ENCODE results near the gene NPFF. TPM values are rescaled to one million over a fixed set of nuclear protein-coding genes. Genes with fewer than 3 reads are reported as not detected.
"Not testable (repeated sequence)": the region's sequence is repeated elsewhere in the genome, so short reads cannot be mapped to it uniquely, and the experiment has no call there.

NPFF gene
- total RNA-seq, 2 donors from 2014 or later: not detected

- peak; percentile 76 for DNase-seq (ENCODE audit: low spot score)
- intact Hi-C loops (cut with DNase I): no loop called here
These were observed 24.6 kb downstream of the NPFF start for GRCh38 chr12:53482626-53483168.

- DNase-seq (ENCODE audit: low spot score): peak; percentile 75
- intact Hi-C loops (cut with DNase I): no loop called here
These were observed 25.2 kb downstream of the NPFF start for GRCh38 chr12:53481939-53482586.

- intact Hi-C loops (cut with DNase I): not testable (repeated sequence)
- peak; percentile 80 for DNase-seq (ENCODE audit: low spot score)
These were observed 25.8 kb downstream of the NPFF start for GRCh38 chr12:53481458-53481857.

- intact Hi-C loops (cut with DNase I): no loop called here
- DNase-seq (ENCODE audit: low spot score): peak; percentile 62
These were observed 26.5 kb downstream of the NPFF start for GRCh38 chr12:53480491-53481442.

- no peak for DNase-seq (ENCODE audit: low spot score)
- intact Hi-C loops (cut with DNase I): no loop called here
These were observed 28.0 kb downstream of the NPFF start for GRCh38 chr12:53479331-53479730.

GRCh38 chr12:53478865-53479264, 28.4 kb downstream of the NPFF start:
- intact Hi-C loops (cut with DNase I): no loop called here
- no peak for DNase-seq (ENCODE audit: low spot score)

- intact Hi-C loops (cut with DNase I): no loop called here
- DNase-seq (ENCODE audit: low spot score): no peak
These were observed 30.5 kb downstream of the NPFF start for GRCh38 chr12:53476769-53477209.

GRCh38 chr12:53474819-53475218, 32.5 kb downstream of the NPFF start:
- no peak for DNase-seq (ENCODE audit: low spot score)
- intact Hi-C loops (cut with DNase I): no loop called here

GRCh38 chr12:53474077-53474476, 33.2 kb downstream of the NPFF start:
- intact Hi-C loops (cut with DNase I): no loop called here
- DNase-seq (ENCODE audit: low spot score): no peak

- no peak for DNase-seq (ENCODE audit: low spot score)
- intact Hi-C loops (cut with DNase I): no loop called here
These were observed 35.2 kb downstream of the NPFF start for GRCh38 chr12:53472056-53472582.

- DNase-seq (ENCODE audit: low spot score): no peak
- intact Hi-C loops (cut with DNase I): no loop called here
These were observed 39.0 kb downstream of the NPFF start for GRCh38 chr12:53468282-53468681.

GRCh38 chr12:53467880-53468279, 39.4 kb downstream of the NPFF start:
- intact Hi-C loops (cut with DNase I): no loop called here
- no peak for DNase-seq (ENCODE audit: low spot score)

GRCh38 chr12:53467082-53467481, 40.2 kb downstream of the NPFF start:
- no peak for DNase-seq (ENCODE audit: low spot score)
- intact Hi-C loops (cut with DNase I): no loop called here

- DNase-seq (ENCODE audit: low spot score): no peak
- intact Hi-C loops (cut with DNase I): no loop called here
These were observed 40.6 kb downstream of the NPFF start for GRCh38 chr12:53466640-53467039.

GRCh38 chr12:53465679-53466078, 41.6 kb downstream of the NPFF start:
- intact Hi-C loops (cut with DNase I): no loop called here
- no peak for DNase-seq (ENCODE audit: low spot score)

- DNase-seq (ENCODE audit: low spot score): no peak
- intact Hi-C loops (cut with DNase I): no loop called here
These were observed 42.4 kb downstream of the NPFF start for GRCh38 chr12:53464685-53465418.

GRCh38 chr12:53463802-53464560, 43.3 kb downstream of the NPFF start:
- no peak for DNase-seq (ENCODE audit: low spot score)
- intact Hi-C loops (cut with DNase I): no loop called here

- DNase-seq (ENCODE audit: low spot score): no peak
- intact Hi-C loops (cut with DNase I): no loop called here
These were observed 44.3 kb downstream of the NPFF start for GRCh38 chr12:53462935-53463334.

GRCh38 chr12:53461591-53461990, 45.7 kb downstream of the NPFF start:
- intact Hi-C loops (cut with DNase I): no loop called here
- DNase-seq (ENCODE audit: low spot score): no peak

Measured in posterior vena cava (tissue), 2 donors.